Measurements from ENCODE around the gene SLC38A9. TPM values are rescaled to one million over a fixed set of nuclear protein-coding genes. Genes with fewer than 3 reads are reported as not detected.

The SLC38A9 gene
- total and polyA plus RNA-seq, 2 of the 8 experiments (the other 6 are each of a cell fraction or from before 2014, with no cell fraction given) = 29.2 to 43.7 TPM

DNA sequence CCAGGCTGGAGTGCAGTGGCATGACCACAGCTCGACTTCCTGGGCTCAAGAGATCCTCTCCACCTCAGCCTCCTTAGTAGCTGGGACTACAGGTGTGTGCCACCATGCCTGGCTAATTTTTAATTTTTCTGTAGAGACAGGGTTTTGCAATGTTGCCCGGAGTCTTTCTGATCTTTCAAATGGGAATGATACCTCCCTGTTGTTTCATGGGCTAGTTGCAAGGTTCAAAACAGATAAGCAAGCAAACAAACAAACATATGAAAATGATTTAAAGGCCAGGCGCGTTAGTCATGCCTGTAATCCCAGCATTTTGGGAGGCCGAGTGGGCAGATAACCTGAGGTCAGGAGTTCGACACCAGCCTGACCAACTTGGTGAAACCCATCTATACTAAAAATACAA lies 132.1 kb downstream of the SLC38A9 start:
- no peak overlapping the region for H3K4me2 ChIP-seq (ENCODE audit: insufficient read depth in 1 of 2, low read depth in 2 of 2, low read length in 2 of 2)
- no peak overlapping the region for H3K18ac ChIP-seq (ENCODE audit: extremely low read depth, low read length)
- H3K79me2 ChIP-seq (ENCODE audit: control insufficient read depth in 1 of 2, insufficient read depth in 2 of 2, low read length in 2 of 2) = no peaks in the 10 kb centered on the region
- 93% methylated on average over 6 of the region's 6 CpGs; no CpG with 5 or more reads in 1 of the 2 experiments for WGBS, 2 experiments (ENCODE audit: extremely low coverage in 1 of 2, insufficient coverage in 1 of 2, insufficient read length in 1 of 2, insufficient replicate concordance in 2 of 2, low coverage in 1 of 2, low lambda C conversion rate in 2 of 2, missing lambda C conversion rate in 1 of 2)
- FAIRE-seq = no peak
- no peak overlapping the region for H4K91ac ChIP-seq (replicated peaks; ENCODE audit: insufficient read length, low read length)
- no peaks in the 10 kb centered on the region for H3K27me3 ChIP-seq (replicated peaks in 1 of 4; ENCODE audit: control insufficient read depth in 3 of 4, extremely low read depth in 1 of 4, insufficient read depth in 3 of 4, low read length in 3 of 4)
- H3K23ac ChIP-seq (ENCODE audit: insufficient read length) = no peak overlapping the region
- H2AFZ ChIP-seq (ENCODE audit: low read length) = no peak overlapping the region
- no peak overlapping the region for H2BK120ac ChIP-seq (replicated peaks; ENCODE audit: low read depth, low read length)
- H3K9ac ChIP-seq (replicated peaks in 1 of 4; ENCODE audit: extremely low read depth in 1 of 4, low read depth in 3 of 4, low read length in 3 of 4) = no peak overlapping the region
- peaks cover 0 to 6% (median 3%) of the 10 kb centered on the region in 4 experiments; a peak in 3 of 7 replicates for H3K4me1 ChIP-seq (replicated peaks in 1 of 4; ENCODE audit: control insufficient read depth in 3 of 4, insufficient read depth in 4 of 4, low read length in 3 of 4)
- H3K27ac ChIP-seq (ENCODE audit: low read depth, low read length) = no peak overlapping the region
- H3K9me3 ChIP-seq (ENCODE audit: insufficient read depth in 2 of 2, low read depth in 1 of 2, low read length in 1 of 2) = no peaks in the 10 kb centered on the region
- DNase-seq (ENCODE audit: low read depth in 1 of 2, low spot score in 2 of 2) = no peak
- H2BK5ac ChIP-seq (ENCODE audit: low read depth, low read length) = no peak overlapping the region
- H2BK15ac ChIP-seq (ENCODE audit: low read length) = no peak overlapping the region
- H4K8ac ChIP-seq (ENCODE audit: extremely low read depth, insufficient read depth, low read length) = no peak overlapping the region
- ChIA-PET CTCF (ENCODE audit: partially characterized antibody) (interaction anchor here (1.1 kb wide), 1 partner anchor 10 kb away, joined by 3 read pairs; no protein-coding TSS in a partner anchor), POLR2A (ENCODE audit: partially characterized antibody) (no interaction called here)
- H2BK12ac ChIP-seq (ENCODE audit: low read depth, low read length) = peak overlapping the region; percentile 63; the same call in 1 of the 2 replicates
- H3K4me3 ChIP-seq (ENCODE audit: extremely low read depth in 1 of 4, insufficient read depth in 2 of 4, low read depth in 3 of 4, low read length in 4 of 4) = no peak overlapping the region
- no peak overlapping the region for H2BK20ac ChIP-seq (ENCODE audit: low read length)
- no peak overlapping the region for H3K14ac ChIP-seq (ENCODE audit: insufficient read length)
- H4K20me1 ChIP-seq (replicated peaks in 1 of 2; ENCODE audit: control insufficient read depth in 1 of 2, insufficient read depth in 2 of 2, low read length in 2 of 2) = no peaks in the 10 kb centered on the region
- no peaks in the 10 kb centered on the region for H3K36me3 ChIP-seq (ENCODE audit: control insufficient read depth in 2 of 4, insufficient read depth in 4 of 4, low read length in 3 of 4)
- no peaks in the 10 kb centered on the region for H3K23me2 ChIP-seq (ENCODE audit: low read depth, low read length)
- no peak overlapping the region for H2AK5ac ChIP-seq (ENCODE audit: low read depth, low read length)
- H3K4ac ChIP-seq (replicated peaks; ENCODE audit: insufficient read length, low read depth, low read length) = no peak overlapping the region
- H3K56ac ChIP-seq (replicated peaks; ENCODE audit: insufficient read length, low read depth, low read length) = no peak overlapping the region
- no peak overlapping the region for H4K5ac ChIP-seq (ENCODE audit: insufficient read length, low read depth, low read length)
- H3K79me1 ChIP-seq (ENCODE audit: low read depth, low read length) = no peaks in the 10 kb centered on the region
- TF ChIP-seq NRF1 (IDR thresholded peaks at IDR 0.05; ENCODE audit: low read depth, low read length) (no peak), BCL11A (IDR thresholded peaks at IDR 0.05; ENCODE audit: low read depth in 2 of 2, low read length in 2 of 2) (no peak), SIRT6 (IDR thresholded peaks at IDR 0.05; ENCODE audit: low read length) (no peak), SUZ12 (IDR thresholded peaks at IDR 0.05; ENCODE audit: low read length) (no peak), TBP (IDR thresholded peaks at IDR 0.05; ENCODE audit: low read depth, low read length) (no peak), RNF2 (IDR thresholded peaks at IDR 0.05; ENCODE audit: borderline replicate concordance, low read depth, low read length, missing control alignments, poor library complexity, severe bottlenecking) (no peak), SP1 (IDR thresholded peaks at IDR 0.05; ENCODE audit: low read depth, low read length) (no peak), NANOG (IDR thresholded peaks at IDR 0.05; ENCODE audit: insufficient read depth, low read depth, low read length, poor library complexity, severe bottlenecking) (no peak), FOSL1 (IDR thresholded peaks at IDR 0.05; ENCODE audit: insufficient read depth, low read depth, low read length) (no peak), RBBP5 (IDR thresholded peaks at IDR 0.05; ENCODE audit: borderline replicate concordance, low read depth, low read length) (no peak), CHD1 (IDR thresholded peaks at IDR 0.05; ENCODE audit: low read depth, low read length) (no peak), JUND (IDR thresholded peaks at IDR 0.05; ENCODE audit: low read length) (no peak), BACH1 (IDR thresholded peaks at IDR 0.05; ENCODE audit: low read length) (no peak), JUN (IDR thresholded peaks at IDR 0.05; ENCODE audit: low read depth, low read length) (no peak), TAF1 (IDR thresholded peaks at IDR 0.05; ENCODE audit: low read depth, low read length) (no peak)

Data from H1 (cell line).